ENCODE data around the gene RTN4.

DNA sequence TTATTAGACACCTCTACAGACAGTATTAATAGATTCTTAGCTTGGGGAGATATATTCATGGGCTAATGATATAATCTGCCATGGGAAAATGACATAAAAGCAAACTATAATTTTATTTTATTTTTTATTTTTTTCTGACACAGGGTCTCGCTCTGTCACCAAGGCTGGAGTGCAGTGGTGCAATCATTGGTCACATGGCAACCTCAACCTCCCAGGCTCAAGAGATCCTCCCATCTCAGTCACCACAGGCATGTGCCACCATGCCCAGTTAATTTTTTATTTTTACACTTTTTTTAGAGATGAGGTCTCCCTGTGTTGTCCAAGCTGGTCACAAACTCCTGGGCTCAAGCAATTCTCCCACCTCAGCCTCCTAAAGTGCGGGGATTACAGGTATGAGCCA, 39.3 kb downstream of the RTN4 start:
- no peak for TF ChIP-seq SPI1 (IDR thresholded peaks at IDR 0.05; ENCODE audit: low read depth, low read length)
- no peak for TF ChIP-seq POLR2A (IDR thresholded peaks at IDR 0.05; ENCODE audit: low read depth, low read length)
- TF ChIP-seq TAF1 (IDR thresholded peaks at IDR 0.05; ENCODE audit: low read depth, low read length), result no peak
- TF ChIP-seq POLR2AphosphoS5 (IDR thresholded peaks at IDR 0.05; ENCODE audit: low read depth, low read length), result no peak

All from GM12891 (cell line).